Colonic mucosa (tissue), 4 donors: ENCODE results near the gene ZNF365. TPM values are rescaled to one million over a fixed set of nuclear protein-coding genes. Genes with fewer than 3 reads are reported as not detected.

Source experiments
- DNase-seq: peaks from one replicate; pipeline ENCODE4 v3.0.0-alpha.2; 2020
- H3K27ac ChIP-seq: fragments of 200-600 bp; one replicate; pipeline ENCODE4 v1.8.0; 2021
- H3K27me3 ChIP-seq: fragments of 200-600 bp; one replicate; pipeline ENCODE4 v1.8.0; 2021
- H3K36me3 ChIP-seq: fragments of 200-600 bp; one replicate; pipeline ENCODE4 v1.8.0; 2021
- H3K4me1 ChIP-seq: fragments of 200-600 bp; one replicate; pipeline ENCODE4 v1.8.0; 2021; ENCODE audit warnings: mild to moderate bottlenecking
- H3K4me3 ChIP-seq: fragments of 200-600 bp; one replicate; pipeline ENCODE4 v1.8.0; 2021
- H3K9ac ChIP-seq, 2 donors: one replicate each; pipeline ENCODE4 v1.7.0; 2013; ENCODE audit warnings: control low read depth in 2 of 2, low read depth in 2 of 2, low read length in 2 of 2
- H3K9me3 ChIP-seq: fragments of 200-600 bp; one replicate; pipeline ENCODE4 v1.8.0; 2021
- intact Hi-C: fragments of 100-400 bp; cut with DNase I; formaldehyde crosslinking; loops from one replicate; pipeline ENCODE4 v1.14.1; 2022
- total RNA-seq, 2 donors: library from RNA; stranded (reverse); fragmentation: NEBNext Ultra II Directional in 1 of 2; extraction: Animal tissue kit (Norgen Biotek cat#: 25700) in 1 of 2; gene quantifications; one replicate each; pipeline ENCODE4 v1.2.1, GENCODE V29; 2021
- TF ChIP-seq, protein P1 (sequence below): fragments of 200-600 bp; IDR thresholded peaks from one replicate; pipeline ENCODE4 v1.8.0; 2022; ENCODE audit warnings: antibody characterized with exemption, mild to moderate bottlenecking
- donor health status: healthy.
- donor health status: DM: no; HTN: no; CAD: no.
- donor health status: DM: no; HTN: no; CAD: no.

The ZNF365 gene
- total RNA-seq, 2 donors from 2014 or later: 0.25 TPM; not detected in 1

DNA sequence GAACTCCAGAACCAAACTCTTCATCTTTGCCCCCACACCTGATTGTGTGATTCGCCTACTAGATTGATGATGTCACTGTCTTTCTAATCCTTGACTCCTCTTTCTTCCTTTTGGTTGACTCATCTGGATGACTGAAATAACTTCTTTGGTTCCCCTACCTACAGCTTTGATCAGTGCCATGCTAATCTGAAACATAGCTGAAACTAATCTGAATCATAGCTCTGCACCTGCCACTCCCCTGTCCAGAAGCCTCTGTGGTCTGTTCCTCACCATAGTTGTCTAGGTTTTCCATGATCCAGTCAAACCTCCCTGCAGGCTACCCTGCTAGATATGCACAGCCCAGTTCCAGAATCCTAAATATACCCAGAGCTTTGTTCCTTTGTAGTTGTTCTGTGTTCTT lies 51.9 kb downstream of the ZNF365 start:
- DNase-seq: no peak

DNA sequence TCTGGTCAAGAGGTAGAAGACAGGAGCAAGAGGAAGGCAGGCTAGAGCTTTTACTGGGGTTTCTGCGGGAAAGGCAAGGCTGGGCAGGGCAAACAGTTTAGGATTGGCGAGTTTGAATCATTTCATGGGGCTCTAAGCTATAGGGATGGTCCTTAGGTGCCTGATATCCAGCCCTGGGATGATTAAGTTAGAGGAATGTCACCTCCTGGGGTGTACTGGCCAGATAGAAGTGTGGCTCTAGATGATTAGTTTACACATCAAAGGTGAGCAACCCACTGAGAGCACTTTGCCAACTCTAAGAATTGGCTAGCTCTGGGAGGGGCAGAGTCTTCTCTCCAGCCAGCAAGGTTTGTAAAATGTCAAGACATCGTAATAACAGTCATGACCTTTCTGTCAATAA lies 52.4 kb downstream of the ZNF365 start:
- no peak for DNase-seq
- intact Hi-C loops: no loop called here
- Histone ChIP-seq H3K4me3 (no peak overlapping the region), H3K9ac (no peak overlapping the region), H3K36me3 (no peaks in the 10 kb centered on the region), H3K27ac (no peak overlapping the region), H3K27me3 (no peaks in the 10 kb centered on the region), H3K4me1 (no peaks in the 10 kb centered on the region), H3K9me3 (no peaks in the 10 kb centered on the region)
- TF ChIP-seq, protein P1, sequence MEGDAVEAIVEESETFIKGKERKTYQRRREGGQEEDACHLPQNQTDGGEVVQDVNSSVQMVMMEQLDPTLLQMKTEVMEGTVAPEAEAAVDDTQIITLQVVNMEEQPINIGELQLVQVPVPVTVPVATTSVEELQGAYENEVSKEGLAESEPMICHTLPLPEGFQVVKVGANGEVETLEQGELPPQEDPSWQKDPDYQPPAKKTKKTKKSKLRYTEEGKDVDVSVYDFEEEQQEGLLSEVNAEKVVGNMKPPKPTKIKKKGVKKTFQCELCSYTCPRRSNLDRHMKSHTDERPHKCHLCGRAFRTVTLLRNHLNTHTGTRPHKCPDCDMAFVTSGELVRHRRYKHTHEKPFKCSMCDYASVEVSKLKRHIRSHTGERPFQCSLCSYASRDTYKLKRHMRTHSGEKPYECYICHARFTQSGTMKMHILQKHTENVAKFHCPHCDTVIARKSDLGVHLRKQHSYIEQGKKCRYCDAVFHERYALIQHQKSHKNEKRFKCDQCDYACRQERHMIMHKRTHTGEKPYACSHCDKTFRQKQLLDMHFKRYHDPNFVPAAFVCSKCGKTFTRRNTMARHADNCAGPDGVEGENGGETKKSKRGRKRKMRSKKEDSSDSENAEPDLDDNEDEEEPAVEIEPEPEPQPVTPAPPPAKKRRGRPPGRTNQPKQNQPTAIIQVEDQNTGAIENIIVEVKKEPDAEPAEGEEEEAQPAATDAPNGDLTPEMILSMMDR: no peak

More for the DNA sequence above, 51.9 kb downstream of the ZNF365 start:
- Histone ChIP-seq H3K27ac (no peak overlapping the region), H3K4me3 (no peak overlapping the region), H3K27me3 (no peaks in the 10 kb centered on the region), H3K9me3 (no peaks in the 10 kb centered on the region), H3K9ac (no peak overlapping the region), H3K4me1 (no peaks in the 10 kb centered on the region), H3K36me3 (no peaks in the 10 kb centered on the region)
- intact Hi-C loops: no loop called here
- TF ChIP-seq, protein P1: no peak

DNA sequence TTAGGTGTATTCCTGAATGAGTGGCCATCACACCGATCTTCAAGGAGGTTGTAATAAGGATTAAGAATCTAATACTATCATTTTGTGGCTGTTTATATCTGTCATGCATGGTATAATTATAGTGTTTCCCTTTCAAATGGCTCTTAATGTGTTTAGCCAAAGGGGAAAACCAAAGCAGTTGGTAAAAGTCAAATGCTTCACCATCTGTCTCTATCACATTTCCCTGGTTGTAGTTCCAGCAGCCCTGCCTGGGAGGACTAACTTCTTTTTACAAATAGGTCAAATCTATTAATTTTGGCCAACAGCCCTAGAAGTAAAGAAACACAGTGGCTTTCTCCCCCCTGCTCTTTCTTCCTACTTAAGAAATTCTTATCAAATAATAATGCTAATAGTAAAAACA lies 56.7 kb downstream of the ZNF365 start:
- Histone ChIP-seq H3K27me3 (no peaks in the 10 kb centered on the region), H3K4me1 (no peaks in the 10 kb centered on the region), H3K4me3 (no peak overlapping the region), H3K9me3 (no peaks in the 10 kb centered on the region), H3K27ac (no peak overlapping the region), H3K36me3 (no peaks in the 10 kb centered on the region), H3K9ac (no peak overlapping the region)
- TF ChIP-seq, protein P1: no peak
- intact Hi-C loops: loop anchor here (10.0 kb wide), 1 partner anchor 654 kb away; no protein-coding TSS in a partner anchor
- DNase-seq: no peak

DNA sequence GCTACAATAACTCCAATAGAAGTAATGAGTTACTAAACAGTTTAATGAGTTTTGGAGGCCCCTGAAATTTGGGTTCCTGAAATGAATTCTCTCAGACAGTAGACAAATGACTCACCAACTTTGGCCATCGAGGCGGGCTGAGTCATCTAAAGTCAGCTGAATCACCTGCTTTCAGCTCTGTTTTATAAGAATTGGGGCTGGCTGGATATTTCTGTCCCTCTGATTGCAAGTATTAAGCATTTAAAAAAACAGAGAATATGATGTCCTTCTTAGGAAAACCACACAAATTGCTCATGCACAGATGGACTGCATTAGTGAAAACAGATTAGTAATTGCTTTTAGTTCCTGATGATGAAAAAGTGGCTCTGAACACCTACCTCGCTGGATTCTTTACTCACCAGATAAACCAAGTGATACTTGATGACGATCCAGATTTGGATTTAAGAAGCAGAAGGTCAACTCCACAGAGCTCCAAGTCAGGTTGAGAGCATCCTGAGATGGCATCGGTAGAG lies 59.1 kb downstream of the ZNF365 start:
- no peak overlapping the region for H3K9ac ChIP-seq
- no peaks in the 10 kb centered on the region for H3K9me3 ChIP-seq
- H3K27me3 ChIP-seq: no peaks in the 10 kb centered on the region
- TF ChIP-seq, protein P1: no peak
- no peak for DNase-seq
- H3K36me3 ChIP-seq: no peaks in the 10 kb centered on the region
- no peak overlapping the region for H3K27ac ChIP-seq
- intact Hi-C loops: loop anchor here (10.0 kb wide), 1 partner anchor 652 kb away; no protein-coding TSS in a partner anchor
- no peaks in the 10 kb centered on the region for H3K4me1 ChIP-seq
- no peak overlapping the region for H3K4me3 ChIP-seq

DNA sequence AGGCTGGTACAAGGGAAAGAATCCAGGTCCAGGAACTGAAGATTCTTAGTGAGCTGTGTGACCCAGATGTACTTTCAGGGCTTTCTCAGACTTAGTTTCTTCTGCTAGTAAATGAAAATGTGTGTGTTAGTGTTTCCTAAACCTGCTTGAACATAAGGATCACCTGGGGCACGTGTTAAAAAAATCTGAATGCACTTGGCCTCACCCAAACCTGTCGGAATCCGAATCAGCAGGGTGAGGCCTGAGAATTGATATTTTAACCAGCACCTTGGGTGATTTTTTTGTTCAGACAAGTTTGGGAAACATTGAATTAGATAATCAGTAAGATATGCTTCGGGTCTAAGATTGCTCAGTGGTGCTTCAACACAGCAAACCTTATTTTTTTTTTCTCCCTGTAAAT lies 59.7 kb downstream of the ZNF365 start:
- Histone ChIP-seq H3K27ac (no peak overlapping the region), H3K36me3 (no peaks in the 10 kb centered on the region), H3K9ac (no peak overlapping the region), H3K4me1 (no peaks in the 10 kb centered on the region), H3K9me3 (no peaks in the 10 kb centered on the region), H3K4me3 (no peak overlapping the region), H3K27me3 (no peaks in the 10 kb centered on the region)
- no peak for DNase-seq
- TF ChIP-seq, protein P1: no peak
- intact Hi-C loops: loop anchor here (10.0 kb wide), 1 partner anchor 651 kb away; no protein-coding TSS in a partner anchor
